NOMO-1 (cell line): Measurements from ENCODE around the gene NECAP2.
"Not testable (repeated sequence)": the region's sequence is repeated elsewhere in the genome, so short reads cannot be mapped to it uniquely, and the experiment has no call there.

Experiments used
- DNase-seq, 2 experiments: peaks; one replicate each; lab custom pipeline; 2025; ENCODE audit not compliant: unreplicated experiment in 2 of 2; lab: John Stamatoyannopoulos, UW

NECAP2 gene

DNA sequence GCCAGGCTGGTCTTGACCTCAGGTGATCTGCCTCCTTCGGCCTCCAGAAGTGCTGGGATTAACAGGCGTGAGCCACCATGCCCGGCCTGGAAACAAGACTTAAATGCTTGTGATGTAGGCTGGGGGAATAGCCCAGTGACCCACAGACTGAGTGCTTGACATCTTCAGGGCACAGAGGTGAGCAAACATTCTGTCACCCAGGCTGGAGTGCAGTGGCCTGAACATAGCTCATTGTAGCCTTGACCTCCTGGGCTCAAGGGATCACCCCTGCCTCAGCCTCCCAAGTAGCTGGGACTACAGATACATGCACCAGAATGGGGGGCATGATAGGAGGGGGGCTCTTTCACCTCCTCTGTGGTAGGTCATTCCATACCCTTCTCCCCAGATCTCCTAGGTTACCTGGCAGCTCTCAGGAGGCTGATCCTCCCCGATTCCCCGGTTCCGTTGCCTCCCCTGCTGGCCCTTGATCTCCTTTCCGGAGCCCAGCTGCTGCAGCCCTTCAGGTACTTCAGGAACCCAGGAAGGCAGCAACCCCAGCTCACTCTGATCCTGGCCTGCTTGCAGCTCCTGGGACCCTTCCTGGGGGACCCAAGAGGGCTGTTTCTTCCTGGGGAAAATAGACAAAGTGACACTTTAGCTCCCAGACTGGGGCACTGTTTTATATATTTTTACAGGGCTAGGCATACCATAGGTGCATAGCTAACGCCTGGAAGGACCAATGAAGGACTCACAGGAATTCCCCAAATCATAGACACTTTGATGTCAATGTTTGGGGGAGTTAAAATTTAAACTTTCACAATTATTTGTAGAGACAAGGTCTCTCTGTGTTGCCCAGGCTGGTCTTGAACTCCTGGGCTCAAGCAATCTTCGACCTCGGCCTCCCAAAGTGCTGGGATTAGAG, 15.1 kb upstream of the NECAP2 start:
- no peak for DNase-seq

DNA sequence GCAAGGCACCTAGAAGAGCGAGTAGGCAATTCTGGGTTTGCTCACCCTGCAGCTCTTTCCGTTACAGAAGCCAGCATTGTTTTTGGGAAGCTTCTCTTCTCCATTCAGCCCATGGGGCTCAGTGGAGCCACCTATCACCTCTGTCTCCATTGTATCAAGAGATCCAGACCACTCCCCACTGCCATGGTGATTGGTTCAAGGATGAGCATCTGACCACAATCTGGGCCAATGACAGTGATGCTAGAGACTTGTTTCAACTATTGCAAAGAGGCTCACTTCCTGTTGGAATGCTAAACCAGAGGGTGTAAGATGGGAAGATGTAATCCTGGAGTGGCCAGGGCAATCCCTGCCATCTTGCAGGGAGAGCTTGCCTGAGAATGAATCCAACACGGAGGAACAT, 9.9 kb upstream of the NECAP2 start:
- no peak for DNase-seq

DNA sequence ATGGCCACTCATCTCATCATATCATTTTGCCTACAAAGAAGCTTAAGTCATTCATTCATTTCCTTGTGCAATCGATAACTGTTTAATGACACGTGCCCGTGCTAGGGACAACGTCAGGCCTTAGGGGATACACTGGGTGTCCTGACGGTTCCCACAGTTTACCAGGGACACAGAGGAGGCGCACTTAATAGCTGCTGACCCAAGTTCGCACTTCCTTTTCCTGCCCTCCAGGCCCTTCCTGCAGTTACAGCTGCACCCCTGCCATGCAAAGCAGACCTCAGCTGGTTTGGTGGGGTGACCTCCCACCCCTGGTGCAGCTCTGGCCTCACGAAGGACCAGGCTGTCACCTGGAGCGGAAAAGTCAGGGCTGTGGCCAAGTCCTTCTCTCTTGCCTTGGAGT, 7.5 kb upstream of the NECAP2 start:
- DNase-seq, result no peak

DNA sequence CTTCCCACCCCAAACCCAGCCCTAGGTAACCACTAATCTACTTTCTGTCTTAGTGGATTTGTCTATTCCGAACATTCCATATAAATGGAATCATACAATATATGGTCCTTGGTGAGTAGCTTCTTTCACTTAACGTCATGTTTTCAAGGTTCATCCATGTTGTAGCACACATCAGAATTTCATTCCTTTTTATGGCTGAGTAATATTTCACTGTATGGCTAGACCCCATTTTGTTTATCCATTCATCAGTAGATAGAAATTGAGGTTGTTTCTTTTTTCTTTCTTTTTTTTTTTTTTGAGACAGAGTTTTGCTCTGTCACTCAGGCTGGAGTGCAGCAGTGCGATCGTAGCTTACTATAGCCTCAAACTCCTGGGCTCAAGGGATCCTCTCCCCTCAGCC, 6.5 kb upstream of the NECAP2 start:
- DNase-seq, result no peak

DNA sequence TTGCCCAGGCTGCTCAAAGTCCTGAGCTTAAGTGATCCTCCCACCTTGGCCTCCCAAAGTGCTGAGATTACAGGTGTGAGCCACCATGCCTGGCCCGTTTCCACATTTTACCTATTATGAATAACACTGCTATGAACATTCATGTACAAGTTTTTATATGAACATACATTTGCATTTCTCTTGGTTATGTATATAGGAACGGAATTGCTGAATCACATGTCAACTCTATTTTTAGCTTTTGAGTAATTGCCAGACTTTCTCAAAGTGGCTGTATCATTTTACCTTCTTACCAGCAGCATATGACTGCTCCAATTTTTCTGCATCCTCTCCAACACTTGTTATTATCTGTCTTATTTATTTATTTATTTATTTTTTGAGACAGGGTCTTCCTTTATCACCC, 6.0 kb upstream of the NECAP2 start:
- DNase-seq, result no peak

DNA sequence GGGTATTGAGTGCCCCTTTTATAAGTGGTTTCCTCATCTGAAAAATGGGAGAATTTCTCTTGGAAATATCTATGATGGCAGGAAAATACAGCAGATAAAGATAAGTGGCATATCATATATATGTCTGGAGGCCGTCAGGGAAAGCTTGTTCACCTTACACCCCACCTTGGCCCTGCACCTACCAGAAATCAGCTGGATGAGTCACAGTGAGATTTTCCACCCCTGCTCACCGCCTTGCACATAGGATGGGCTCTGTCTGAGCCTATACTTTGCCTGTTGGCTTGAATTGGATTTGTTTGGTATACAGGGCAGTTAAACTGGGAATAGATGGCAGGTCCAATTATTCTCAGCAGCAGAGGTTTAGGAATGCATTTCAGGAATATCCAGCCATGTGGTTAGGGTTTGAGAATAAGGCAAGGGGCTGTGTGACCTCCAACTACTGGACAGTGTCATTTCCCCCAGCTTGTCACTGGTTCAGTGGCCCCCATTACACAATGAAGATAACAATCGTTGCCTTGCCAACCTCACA, 3.5 kb upstream of the NECAP2 start, which contains the start of gene SPATA21:
SPATA21 (minus strand) TSS at position 479 of the 529 bp plus-strand sequence. CDS start 6,053 bp downstream, outside the sequence.
- DNase-seq, result no peak

DNA sequence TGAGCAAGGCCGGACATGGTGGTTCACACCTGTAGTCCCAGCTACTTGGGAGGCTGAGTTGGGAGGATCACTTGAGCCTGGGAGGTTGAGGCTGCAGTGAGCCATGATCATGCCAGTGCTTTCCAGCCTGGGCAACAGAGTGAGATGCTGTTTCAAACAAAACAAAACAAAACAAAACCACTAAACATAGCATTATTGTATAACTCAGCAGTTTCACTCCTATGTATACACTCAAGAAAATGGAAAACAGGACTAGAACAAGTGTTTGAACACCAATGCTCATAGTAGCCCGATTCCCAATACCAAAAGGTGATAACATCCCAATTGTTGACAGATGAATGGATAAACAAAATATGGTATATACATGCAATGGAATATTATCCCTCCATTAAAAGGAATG, 2.0 kb upstream of the NECAP2 start:
- DNase-seq, result no peak

DNA sequence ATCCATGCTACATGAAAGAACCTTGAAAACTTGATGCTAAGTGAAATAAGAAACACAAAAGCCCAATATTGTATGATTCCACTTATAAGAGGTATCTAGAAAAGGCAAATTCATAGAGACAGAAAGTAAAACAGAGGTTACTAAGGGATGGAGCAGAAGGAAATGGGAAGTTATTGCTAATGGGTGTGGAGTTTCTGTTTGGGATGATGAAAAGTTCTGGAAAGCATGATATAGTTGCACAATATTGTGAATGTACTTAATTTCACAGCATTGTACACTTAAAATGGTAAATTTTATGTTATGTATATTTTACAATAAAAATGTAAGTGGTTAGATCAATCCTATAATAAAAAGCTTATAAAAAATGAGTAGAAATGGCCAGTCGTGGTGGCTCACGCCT, 1.6 kb upstream of the NECAP2 start:
- no peak for DNase-seq

DNA sequence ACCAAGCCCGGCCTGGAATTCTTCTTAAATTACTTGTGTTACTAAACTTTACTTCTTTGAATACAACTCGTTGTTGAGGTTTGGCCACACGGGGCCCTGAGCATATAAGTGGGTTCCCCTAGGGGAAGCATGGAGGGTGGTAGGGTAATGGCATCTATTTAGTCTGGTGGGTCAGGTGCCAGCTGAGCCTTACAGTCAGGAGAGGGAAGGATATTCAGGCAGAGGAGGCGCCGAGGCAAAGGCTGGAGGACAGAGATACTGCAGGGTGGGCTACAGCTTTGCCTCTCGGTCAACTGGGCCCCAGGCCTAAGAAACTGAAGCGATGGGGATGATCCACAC, 424 bp upstream of the NECAP2 start:
- no peak for DNase-seq

DNA sequence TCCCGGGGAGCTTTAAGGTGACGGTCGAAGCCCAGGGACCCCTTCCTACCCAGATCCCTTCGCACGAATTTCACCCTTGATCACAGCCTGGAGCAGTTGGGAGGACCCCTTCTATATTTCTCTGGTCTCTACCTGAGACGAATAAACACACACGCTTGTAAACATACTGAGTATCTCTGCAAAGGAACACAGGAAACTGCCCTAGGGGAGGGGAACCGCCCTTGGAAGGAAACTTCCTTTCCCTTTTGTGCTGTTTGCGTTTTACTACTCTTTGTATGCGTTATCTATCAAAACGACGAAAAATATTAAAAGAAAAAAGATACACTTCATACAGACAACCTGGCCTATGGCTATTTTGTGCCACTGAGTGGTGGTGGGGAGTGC, 750 bp downstream of the NECAP2 start:
- DNase-seq, result peak in 1 of 2 experiments; percentile 33

DNA sequence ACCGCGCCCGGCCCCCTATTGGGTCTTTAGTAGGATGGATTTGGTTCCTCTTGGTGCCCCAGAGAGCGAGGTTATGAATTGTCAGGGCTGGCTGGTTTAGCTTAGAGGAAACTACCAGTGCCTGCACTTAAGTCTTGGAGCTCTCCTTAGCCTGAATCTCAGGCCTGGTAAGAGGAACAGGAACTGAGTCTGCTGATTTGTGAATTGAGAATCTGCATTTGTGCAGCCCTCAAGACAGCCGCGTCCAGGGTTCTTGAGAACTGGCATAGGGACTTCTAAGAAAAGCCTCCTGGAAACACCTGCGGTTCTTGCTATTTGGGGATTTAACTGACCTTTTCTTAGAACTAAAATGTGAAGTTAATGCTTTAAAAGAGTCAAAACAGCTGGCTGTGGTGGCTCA, 1.7 kb downstream of the NECAP2 start:
- no peak for DNase-seq

DNA sequence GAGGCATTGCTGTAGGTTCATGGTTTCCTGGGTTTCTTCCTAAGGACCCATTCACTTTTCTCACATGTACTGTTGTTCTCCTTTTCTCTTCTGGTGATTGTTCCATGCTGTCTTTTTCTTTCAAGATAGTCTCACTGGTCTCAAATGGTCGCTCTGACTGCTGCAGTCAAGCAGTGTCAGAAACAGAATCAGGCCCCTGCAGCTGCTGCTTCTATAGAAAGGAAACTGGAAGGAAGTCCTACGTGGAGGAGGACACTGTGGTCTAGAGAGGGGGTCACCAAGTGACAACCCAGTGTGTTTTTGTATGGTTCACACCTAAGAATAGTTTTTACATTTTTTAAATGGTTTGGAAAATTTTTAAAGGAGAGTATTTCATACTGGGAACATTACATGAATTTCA, 2.4 kb downstream of the NECAP2 start:
- no peak for DNase-seq

DNA sequence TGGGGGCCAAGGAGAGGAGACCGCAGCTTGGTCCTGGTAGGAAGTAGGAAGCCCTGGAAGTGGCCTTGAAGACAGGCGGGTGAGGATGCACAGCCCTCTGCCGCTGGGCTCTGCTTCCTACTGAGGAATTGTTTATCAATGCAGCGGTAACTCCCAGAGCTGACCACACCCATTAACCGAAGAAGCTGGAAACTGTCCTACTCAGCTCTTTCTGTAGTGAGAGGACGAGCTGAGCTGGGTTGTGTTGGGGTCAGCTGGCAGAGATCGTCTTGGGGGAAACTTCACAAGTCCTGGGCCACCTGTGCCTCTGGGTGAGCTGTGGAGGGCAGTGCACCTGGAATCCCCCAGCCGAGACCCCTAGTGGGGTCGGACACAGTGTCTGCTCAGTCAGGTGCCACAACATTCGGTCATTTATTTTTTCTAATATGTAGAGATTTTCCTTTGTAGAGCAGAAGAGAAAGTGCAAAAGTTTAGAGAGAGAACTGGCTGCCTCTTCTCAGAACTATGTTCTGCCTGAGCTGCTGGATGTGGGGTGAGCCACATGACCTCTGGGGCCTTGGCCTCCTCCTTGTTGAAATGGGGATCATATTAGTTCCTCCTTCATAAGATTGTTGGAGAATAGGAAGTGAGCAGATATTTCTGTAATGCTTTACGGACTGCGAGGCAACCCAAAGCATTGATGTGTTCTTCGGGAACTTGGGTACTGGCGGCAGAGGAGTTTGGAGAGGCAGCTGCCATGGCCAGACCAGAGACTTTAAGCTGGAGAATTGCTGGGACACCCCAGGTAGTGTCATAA, 3.6 kb downstream of the NECAP2 start:
- no peak for DNase-seq

DNA sequence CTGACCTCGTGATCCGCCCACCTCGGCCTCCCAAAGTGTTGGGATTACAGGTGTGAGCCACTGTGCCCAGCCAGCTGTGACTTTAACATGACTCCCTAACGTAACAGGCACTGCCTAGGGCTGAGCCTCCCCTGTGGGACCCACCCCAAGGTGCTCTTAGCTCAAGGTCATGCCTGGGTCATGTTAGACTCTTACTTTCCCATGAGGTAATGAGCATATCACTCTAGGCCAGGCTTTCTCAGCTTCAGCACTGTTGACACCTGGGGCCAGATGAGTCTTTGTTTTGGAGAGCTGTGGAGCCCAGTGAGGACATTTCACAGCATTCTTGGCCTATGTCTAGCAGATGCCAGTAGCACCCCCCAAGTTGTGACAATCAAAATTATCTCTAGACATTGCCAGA, 4.5 kb downstream of the NECAP2 start:
- no peak for DNase-seq

DNA sequence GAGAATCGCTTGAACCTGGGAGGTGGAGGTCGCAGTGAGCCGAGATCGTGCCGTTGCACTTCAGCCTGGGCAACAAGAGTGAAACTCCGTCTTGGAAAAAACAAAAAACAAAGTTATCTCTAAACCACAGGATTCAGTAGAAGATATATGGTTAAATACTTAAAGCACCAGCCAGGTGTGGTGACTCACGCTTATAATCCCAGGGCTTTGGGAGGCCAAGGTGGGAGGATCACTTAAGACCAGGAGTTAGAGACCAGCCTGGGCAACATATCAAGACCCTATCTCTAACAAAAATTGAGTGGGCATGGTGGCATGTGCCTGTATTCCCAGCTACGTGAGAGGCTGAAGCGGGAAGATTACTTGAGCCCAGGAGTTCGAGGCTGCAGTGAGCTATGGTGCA, 5.6 kb downstream of the NECAP2 start:
- DNase-seq, result no peak

DNA sequence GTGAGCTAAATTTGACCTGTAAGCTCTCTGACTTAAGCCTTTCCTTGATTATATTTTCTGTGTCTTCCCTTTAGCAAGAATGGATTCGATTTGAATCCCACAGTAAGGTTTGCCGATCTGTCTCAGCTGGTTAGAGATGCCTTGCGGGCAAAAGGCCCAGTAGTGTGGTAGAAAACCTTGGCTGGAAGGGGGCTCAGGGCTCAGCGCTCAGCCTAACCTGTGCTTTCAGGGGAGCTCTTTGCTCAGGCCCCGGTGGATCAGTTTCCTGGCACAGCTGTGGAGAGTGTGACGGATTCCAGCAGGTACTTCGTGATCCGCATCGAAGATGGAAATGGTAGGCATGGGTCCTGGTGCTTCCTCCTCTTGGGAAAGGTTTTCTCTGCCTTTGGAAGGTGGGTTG, 7.1 kb downstream of the NECAP2 start:
- DNase-seq, result no peak

DNA sequence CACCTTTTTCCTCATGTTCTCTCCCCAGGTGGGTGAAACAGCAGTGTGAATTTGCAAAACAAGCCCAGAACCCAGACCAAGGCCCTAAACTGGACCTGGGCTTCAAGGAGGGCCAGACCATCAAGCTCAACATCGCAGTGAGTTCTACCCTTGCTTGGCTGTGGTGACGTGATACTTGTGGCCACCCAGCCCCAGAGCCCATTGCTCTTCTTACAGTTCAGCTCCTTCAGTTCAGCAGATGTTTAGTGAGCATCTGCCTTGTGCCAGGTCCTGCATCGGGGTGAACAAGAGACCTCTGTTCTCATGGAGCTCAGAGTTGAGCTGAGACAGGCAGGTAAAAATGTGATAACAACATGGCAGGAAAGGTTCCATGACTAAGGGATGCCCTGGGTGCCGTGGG, 8.5 kb downstream of the NECAP2 start:
- DNase-seq, result no peak

DNA sequence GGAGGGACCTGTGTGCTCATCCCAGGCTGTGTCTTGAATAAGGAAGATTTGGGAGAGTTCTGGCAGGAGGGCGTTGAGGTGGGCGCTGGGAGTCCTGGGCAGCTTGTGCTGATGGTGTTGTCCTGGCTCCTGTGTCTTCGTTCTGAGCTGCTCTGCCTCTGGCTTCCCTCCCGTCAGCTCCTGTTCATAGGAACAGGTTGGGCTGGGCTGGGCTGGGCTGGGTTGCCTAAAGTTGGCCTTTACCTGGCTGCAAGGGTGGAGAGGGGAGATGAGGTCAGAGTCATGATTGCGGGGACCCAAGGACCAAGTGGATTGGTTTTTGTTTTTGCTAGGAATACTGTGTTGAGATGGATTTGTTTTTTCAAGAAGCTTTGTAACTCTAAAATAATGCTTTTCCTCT, 9.1 kb downstream of the NECAP2 start:
- no peak for DNase-seq

DNA sequence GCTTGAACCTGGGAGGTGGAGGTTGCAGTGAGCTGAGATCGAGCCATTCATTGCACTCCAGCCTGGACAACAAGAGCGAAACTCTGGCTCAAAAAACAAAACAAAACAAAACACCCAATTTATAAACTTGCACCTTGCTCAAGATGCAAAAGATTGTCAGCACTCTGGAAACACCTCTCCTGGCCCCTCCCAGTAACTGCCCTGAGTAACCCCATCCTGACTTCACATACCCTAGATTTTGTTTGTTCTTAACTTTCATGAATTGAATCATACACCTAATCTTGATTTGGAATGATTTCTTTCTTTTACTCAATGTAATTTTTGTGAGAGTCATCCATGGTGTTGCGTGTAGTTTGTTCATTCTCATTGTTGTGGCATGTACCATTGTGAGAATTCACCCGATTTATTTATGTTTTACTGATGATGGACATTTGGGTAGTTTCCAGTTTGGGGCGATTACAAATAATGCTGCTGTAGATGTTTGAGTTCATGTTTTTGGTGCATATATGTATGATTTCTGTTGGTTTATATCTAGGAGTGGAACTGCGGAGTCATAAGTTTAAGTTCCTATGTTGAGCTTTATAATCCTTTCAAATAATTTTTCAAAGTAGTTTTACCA, 10.4 kb downstream of the NECAP2 start:
- no peak for DNase-seq

DNA sequence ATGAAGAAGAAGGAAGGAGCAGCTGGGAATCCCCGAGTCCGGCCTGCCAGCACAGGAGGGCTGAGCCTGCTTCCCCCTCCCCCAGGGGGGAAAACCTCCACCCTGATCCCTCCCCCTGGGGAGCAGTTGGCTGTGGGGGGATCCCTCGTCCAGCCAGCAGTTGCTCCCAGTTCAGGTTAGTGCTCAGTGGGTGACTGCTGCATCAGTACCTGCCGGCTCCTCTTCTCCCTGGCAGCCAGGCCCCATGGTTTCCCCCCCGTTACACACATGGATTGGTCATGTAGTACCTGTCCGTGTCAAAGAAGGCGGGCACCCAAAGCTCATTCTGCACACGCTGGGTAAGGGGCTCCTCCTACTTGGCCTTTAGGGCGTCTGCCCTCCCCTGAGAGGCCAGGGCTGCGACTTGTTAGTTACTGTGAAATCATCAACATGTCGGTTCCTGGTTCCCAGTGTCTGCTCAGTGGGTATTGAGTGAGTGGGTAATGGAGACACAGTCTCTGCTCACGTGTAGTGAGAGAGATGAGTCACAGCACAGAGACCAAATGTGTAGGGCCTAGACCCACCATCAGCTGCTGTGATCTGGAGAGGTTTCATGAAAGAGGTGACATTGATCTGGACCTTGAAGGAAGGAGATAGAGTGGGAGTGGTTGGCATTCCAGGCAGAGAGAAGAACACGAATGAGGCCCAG, 11.5 kb downstream of the NECAP2 start:
- DNase-seq, result no peak

DNA sequence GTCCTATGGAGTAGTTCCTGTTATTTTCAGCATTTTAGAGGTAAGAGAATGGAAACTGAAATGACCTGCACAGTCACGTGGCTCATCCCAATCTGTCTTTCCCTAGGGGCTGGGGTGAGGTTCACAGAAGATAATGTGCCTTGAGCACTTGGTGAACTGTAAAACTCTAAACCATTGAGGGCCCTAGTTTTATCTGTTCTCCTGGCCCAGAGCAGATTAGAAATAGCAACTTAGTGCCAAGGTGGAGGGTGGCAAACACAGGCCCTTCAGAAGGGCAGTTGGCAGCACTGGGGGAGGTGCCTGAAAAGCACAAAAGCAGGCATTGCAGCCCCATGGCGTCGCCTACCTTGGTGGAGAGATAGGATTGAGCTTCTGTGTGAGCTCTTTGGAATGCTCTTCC, 14.4 kb downstream of the NECAP2 start:
- DNase-seq, result not testable (repeated sequence)
